ENCODE measurements around the gene HNF1B.

HNF1B gene

DNA sequence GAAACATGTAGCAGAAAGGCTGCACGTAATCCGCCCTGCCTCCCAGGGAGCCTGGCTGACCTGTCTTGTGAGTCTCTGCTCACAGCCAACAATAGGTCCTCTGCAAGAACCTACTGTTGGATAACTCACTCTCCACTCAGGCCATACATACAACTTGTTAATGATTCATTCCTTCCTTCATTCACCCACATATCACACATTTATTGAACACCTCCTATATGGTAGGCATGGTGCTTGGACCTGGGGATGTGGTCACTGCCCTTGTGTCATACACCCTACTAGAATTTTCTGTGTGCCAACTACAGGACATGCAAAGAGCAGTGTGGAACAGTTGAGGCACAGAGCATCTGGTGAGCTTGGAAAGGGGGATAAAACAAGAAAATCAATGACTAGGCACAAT, 28.1 kb upstream of the HNF1B start:
- no peak overlapping the region for H3K4me3 ChIP-seq (ENCODE audit: low read length)
- no peaks in the 10 kb centered on the region for H3K36me3 ChIP-seq (ENCODE audit: insufficient read depth, low read length)
- peaks cover 4% of the 10 kb centered on the region for H3K9me3 ChIP-seq (ENCODE audit: low read length)

DNA sequence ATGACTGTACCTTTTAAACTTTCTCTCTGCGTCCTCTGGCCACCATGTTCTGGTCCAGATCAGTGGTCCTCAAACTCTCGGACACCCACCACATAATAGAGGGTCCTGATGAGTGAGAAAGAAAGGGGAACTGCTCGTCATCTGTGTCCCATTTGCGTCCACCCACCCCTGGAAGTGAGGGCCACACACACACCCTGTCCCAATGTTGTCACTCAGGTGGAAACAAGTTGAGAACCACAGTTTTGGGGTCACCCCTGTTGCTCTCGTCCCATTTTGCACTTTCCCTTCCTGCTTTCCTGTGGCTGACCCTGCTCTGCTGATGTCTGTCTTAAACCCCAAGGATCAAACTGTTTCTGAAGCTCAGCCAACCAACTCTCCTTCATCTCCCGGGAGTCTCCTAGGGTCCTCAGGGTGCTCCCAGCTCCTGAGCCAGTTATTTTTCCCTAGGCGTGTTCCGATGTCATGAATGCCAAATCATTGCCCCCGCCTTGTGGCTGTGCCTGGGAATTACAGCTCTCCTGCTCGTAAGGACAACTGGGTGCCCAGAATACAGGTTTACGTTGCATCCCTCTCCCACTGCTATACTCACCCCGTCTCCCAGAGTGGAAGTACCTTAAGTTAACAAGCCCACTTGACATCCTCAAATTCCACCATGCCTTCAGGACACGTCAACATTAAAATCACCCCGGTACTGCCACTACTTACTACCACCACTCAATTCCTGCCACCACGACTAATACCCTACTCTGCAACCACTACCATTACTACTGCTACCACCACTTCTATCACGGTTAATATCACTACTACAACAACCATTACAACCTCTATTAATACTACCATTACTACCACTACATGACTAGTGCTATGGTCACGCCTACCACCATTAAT, 26.0 kb upstream of the HNF1B start:
- Histone ChIP-seq H3K4me3 (ENCODE audit: low read length) (no peak overlapping the region), H2AFZ (ENCODE audit: low read depth, low read length) (no peak overlapping the region), H3K36me3 (ENCODE audit: insufficient read depth, low read length) (no peaks in the 10 kb centered on the region), H3K4me1 (ENCODE audit: insufficient read depth, low read length) (no peaks in the 10 kb centered on the region), H3K27me3 (ENCODE audit: insufficient read depth, low read length) (peaks cover 2% of the 10 kb centered on the region), H3K9me3 (ENCODE audit: low read length) (peaks cover 4% of the 10 kb centered on the region)

More for the DNA sequence above, 28.1 kb upstream of the HNF1B start:
- Histone ChIP-seq H3K4me1 (ENCODE audit: insufficient read depth, low read length) (no peaks in the 10 kb centered on the region), H3K27me3 (ENCODE audit: insufficient read depth, low read length) (no peaks in the 10 kb centered on the region), H2AFZ (ENCODE audit: low read depth, low read length) (no peak overlapping the region)

DNA sequence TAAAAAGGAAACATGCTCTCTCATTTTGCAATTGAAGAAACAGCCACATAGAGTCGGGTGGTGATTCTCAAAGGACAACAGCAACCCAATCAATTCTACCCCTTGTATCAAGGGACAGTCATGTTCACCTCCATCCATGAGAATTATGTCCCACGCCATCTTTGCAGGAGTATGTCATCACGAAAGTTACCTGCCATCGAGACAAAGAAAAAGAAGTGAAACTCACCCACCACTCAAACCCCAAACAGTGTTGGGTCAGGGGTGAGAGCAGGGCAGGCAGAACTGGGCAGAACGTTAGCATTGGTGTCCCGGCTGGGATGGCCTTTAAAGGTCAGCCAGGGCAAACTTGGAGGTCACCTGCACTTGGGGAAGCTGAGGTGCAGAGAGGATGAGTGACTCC, 24.2 kb upstream of the HNF1B start:
- H3K4me1 ChIP-seq (ENCODE audit: insufficient read depth, low read length): no peaks in the 10 kb centered on the region
- no peak overlapping the region for H2AFZ ChIP-seq (ENCODE audit: low read depth, low read length)
- peaks cover 4% of the 10 kb centered on the region for H3K9me3 ChIP-seq (ENCODE audit: low read length)
- H3K4me3 ChIP-seq (ENCODE audit: low read length): no peak overlapping the region
- H3K36me3 ChIP-seq (ENCODE audit: insufficient read depth, low read length): no peaks in the 10 kb centered on the region
- peaks cover 10% of the 10 kb centered on the region for H3K27me3 ChIP-seq (ENCODE audit: insufficient read depth, low read length)

DNA sequence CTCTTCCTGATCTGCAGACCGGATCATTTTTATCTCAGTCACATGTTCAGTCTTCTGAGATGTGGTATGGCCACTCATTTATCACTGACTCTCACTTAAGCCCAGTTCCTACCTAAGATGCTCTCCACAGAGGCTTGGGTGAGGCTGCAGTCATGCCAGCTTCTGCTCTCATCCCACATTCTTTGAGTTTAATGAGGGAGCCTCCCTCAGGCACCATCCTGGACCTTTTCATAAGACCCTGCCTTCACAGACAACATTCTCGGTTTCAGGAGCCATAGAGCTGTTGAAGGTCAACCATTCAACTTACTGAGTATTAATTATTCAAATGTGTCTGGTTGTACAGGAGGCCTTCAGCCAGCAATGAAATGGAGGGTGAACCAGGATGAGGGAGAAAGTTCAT, 23.6 kb upstream of the HNF1B start:
- peaks cover 10% of the 10 kb centered on the region for H3K27me3 ChIP-seq (ENCODE audit: insufficient read depth, low read length)
- no peak overlapping the region for H2AFZ ChIP-seq (ENCODE audit: low read depth, low read length)
- H3K9me3 ChIP-seq (ENCODE audit: low read length): peaks cover 4% of the 10 kb centered on the region
- H3K4me1 ChIP-seq (ENCODE audit: insufficient read depth, low read length): no peaks in the 10 kb centered on the region
- no peaks in the 10 kb centered on the region for H3K36me3 ChIP-seq (ENCODE audit: insufficient read depth, low read length)
- no peak overlapping the region for H3K4me3 ChIP-seq (ENCODE audit: low read length)

DNA sequence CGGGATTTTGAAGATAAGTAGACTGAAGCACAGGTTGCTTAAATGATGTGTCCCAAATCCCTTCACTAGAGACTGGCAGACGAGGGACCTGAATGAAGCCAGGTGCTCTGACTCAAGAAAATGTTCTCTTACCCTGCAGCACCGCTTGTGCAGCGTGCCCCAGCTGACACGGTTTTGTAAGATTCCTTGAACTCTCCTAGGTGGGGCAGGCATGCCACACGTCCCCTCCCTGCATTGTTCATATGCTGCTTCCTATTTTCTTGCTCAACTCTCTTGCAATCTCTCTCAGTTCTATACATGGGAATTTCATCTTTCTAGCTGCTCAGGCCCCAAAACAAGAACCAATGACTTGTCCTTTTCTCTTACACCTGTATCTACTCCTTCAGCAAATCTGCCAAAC, 22.1 kb upstream of the HNF1B start:
- Histone ChIP-seq H3K36me3 (ENCODE audit: insufficient read depth, low read length) (no peaks in the 10 kb centered on the region), H3K9me3 (ENCODE audit: low read length) (peaks cover 4% of the 10 kb centered on the region), H2AFZ (ENCODE audit: low read depth, low read length) (no peak overlapping the region), H3K4me1 (ENCODE audit: insufficient read depth, low read length) (no peaks in the 10 kb centered on the region), H3K4me3 (ENCODE audit: low read length) (no peak overlapping the region), H3K27me3 (ENCODE audit: insufficient read depth, low read length) (peaks cover 10% of the 10 kb centered on the region)

DNA sequence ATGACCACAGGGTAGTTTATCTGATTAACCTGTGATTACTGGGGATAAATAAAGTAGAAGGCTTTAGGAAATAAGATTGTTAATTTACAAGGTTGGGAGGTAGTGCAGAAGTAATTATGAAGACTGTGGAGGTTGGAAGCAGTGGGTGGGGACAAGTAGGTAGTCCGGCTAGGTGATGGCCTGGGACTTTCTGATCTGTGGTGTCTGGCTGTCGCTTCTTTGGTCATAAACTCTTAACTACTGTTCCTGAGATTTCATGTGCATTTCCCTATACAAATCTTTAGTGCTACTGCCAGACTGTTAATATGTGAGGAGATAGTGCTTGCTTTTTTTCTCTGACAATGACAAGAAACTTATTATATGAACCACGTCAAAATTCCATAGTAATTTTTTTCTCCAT, 19.5 kb upstream of the HNF1B start:
- Histone ChIP-seq H3K4me3 (ENCODE audit: low read length) (no peak overlapping the region), H3K4me1 (ENCODE audit: insufficient read depth, low read length) (no peaks in the 10 kb centered on the region), H3K36me3 (ENCODE audit: insufficient read depth, low read length) (no peaks in the 10 kb centered on the region), H2AFZ (ENCODE audit: low read depth, low read length) (no peak overlapping the region), H3K9me3 (ENCODE audit: low read length) (peaks cover 4% of the 10 kb centered on the region), H3K27me3 (ENCODE audit: insufficient read depth, low read length) (peaks cover 10% of the 10 kb centered on the region)

DNA sequence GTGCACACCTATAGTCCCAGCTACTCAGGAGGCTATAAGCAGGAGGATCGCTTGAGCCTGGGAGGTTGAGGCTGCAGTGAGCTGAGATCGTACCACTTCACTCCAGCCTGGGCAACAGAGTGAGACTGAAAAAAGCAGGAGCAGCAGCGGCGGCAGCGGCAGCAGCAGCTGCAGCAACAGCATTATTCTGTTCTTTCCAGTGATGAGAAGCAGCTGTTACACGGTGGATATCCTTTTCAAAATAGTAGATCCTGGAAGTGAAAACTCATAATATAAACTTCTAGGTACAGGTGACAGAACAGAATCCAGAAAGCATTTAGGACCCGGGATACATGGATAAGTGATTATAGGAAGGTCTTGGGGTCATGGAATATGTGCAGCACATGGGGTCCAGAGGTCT, 17.8 kb upstream of the HNF1B start:
- Histone ChIP-seq H3K36me3 (ENCODE audit: insufficient read depth, low read length) (no peaks in the 10 kb centered on the region), H3K4me1 (ENCODE audit: insufficient read depth, low read length) (no peaks in the 10 kb centered on the region), H3K27me3 (ENCODE audit: insufficient read depth, low read length) (peaks cover 13% of the 10 kb centered on the region), H3K4me3 (ENCODE audit: low read length) (no peak overlapping the region), H2AFZ (ENCODE audit: low read depth, low read length) (no peak overlapping the region), H3K9me3 (ENCODE audit: low read length) (no peaks in the 10 kb centered on the region)

DNA sequence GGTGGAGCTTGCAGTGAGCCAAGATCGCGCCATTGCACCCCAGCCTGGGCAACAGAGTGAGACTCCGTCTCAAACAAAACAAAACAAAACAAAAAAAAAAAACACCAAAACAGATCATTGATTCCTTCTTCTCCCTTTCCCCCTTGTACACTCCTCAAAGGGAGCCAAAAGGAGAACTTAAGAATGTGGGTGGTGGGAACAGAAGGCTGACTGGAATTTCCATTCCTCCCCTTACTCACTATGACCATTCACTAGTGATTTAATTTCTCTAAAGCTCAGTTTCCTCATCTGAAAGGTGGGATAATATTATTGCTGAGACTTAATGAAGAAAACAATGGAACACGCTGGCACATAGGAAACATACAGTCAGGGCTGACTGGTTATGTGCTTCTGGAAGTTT, 17.1 kb upstream of the HNF1B start:
- Histone ChIP-seq H3K4me3 (ENCODE audit: low read length) (no peak overlapping the region), H3K27me3 (ENCODE audit: insufficient read depth, low read length) (peaks cover 13% of the 10 kb centered on the region), H3K4me1 (ENCODE audit: insufficient read depth, low read length) (no peaks in the 10 kb centered on the region), H2AFZ (ENCODE audit: low read depth, low read length) (no peak overlapping the region), H3K9me3 (ENCODE audit: low read length) (no peaks in the 10 kb centered on the region), H3K36me3 (ENCODE audit: insufficient read depth, low read length) (no peaks in the 10 kb centered on the region)

DNA sequence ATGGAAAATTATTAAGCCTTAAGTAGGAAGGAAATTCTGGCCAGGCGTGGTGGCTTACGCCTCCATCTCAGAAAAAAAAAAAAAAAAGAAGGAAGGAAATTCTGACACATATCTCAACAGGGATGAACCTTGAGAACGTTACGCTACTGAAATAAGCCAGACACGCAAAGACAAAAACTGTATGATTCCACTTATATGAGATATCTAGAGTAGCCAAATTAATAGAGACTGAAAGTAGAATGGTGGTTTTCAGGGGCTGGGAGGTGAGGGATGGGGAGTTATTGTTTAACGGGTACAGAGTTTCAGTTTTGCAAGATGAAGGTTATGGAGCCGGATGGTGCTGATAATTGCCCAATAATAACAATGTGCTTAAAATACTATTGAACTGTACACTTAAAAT, 16.2 kb upstream of the HNF1B start:
- H3K4me3 ChIP-seq (ENCODE audit: low read length): no peak overlapping the region
- H2AFZ ChIP-seq (ENCODE audit: low read depth, low read length): no peak overlapping the region
- peaks cover 12% of the 10 kb centered on the region for H3K27me3 ChIP-seq (ENCODE audit: insufficient read depth, low read length)
- no peaks in the 10 kb centered on the region for H3K4me1 ChIP-seq (ENCODE audit: insufficient read depth, low read length)
- no peaks in the 10 kb centered on the region for H3K36me3 ChIP-seq (ENCODE audit: insufficient read depth, low read length)
- no peaks in the 10 kb centered on the region for H3K9me3 ChIP-seq (ENCODE audit: low read length)

DNA sequence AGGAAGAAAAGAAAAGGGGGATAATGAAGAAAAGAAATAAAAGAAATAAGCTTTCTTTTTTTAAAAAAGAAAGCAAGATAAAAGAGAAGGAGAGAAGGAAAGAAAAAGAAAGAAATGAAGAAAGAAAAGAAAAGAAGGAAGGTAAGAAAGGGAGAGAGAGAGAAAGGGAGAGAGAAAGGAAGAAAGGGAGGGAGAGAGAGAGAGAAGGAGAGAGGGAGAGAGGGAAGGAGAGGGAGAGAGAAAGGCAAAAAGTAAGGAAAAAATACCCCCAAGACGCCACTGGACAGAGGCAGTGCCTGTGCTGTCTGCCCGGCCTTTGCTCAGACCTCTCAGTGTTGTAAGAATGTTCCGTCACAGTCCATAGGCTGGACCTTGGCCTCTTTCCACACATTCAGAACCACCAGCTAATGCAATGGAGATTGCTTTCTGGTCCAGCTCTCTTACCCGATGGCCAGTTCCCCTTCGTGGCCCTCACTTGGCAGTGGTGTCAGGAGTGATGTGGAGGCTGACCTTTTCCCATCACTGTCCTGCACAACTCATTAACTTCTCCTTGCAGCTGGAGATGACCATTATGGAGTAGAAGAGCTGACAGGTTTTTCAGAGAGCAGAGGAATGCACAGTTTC, 14.3 kb upstream of the HNF1B start:
- Histone ChIP-seq H3K36me3 (ENCODE audit: insufficient read depth, low read length) (no peaks in the 10 kb centered on the region), H2AFZ (ENCODE audit: low read depth, low read length) (no peak overlapping the region), H3K9me3 (ENCODE audit: low read length) (no peaks in the 10 kb centered on the region), H3K4me3 (ENCODE audit: low read length) (no peak overlapping the region), H3K4me1 (ENCODE audit: insufficient read depth, low read length) (no peaks in the 10 kb centered on the region), H3K27me3 (ENCODE audit: insufficient read depth, low read length) (peaks cover 3% of the 10 kb centered on the region)

DNA sequence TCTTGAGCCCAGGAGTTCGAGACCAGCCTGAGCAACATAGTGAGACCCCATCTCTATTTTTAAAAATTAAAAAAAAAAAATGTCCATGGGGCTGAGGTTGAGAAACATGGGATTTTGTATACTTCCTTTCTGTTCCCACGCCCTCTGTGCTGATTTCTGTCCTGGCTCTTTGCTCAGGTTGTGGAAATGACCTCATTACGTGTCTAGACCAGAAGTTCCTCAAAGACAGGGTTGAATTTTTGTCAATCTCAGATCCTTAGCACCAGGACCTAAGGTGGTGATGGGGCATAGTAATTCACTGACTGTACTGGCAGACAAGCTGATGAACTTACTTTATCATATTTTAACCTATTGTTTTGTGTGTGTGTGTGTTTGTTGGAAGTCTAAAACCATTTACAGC, 11.2 kb upstream of the HNF1B start:
- no peak overlapping the region for H3K4me3 ChIP-seq (ENCODE audit: low read length)
- H3K27me3 ChIP-seq (ENCODE audit: insufficient read depth, low read length): peaks cover 20% of the 10 kb centered on the region
- no peaks in the 10 kb centered on the region for H3K4me1 ChIP-seq (ENCODE audit: insufficient read depth, low read length)
- no peak overlapping the region for H2AFZ ChIP-seq (ENCODE audit: low read depth, low read length)
- no peaks in the 10 kb centered on the region for H3K36me3 ChIP-seq (ENCODE audit: insufficient read depth, low read length)
- no peaks in the 10 kb centered on the region for H3K9me3 ChIP-seq (ENCODE audit: low read length)

DNA sequence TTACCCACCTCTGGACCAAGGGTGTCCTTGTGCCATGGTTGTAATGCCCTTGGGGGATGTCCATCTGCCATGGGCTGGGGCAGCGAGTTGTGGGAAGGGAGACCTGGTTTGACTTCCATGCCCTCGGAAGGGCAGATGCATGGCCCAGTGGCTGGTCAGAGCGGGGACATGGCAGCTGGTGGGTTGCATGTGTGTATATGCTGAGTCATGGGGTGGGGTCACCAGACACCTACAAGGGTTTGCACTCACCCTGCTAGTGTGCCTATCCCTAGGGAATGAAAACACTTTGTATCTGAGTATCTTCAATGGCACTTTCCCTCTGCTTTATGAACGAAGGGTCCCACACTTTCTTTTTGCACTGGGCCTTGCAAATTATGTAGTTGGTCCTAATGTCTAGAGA, 10.6 kb upstream of the HNF1B start:
- Histone ChIP-seq H2AFZ (ENCODE audit: low read depth, low read length) (no peak overlapping the region), H3K36me3 (ENCODE audit: insufficient read depth, low read length) (no peaks in the 10 kb centered on the region), H3K27me3 (ENCODE audit: insufficient read depth, low read length) (peaks cover 25% of the 10 kb centered on the region), H3K4me1 (ENCODE audit: insufficient read depth, low read length) (no peaks in the 10 kb centered on the region), H3K9me3 (ENCODE audit: low read length) (no peaks in the 10 kb centered on the region), H3K4me3 (ENCODE audit: low read length) (no peak overlapping the region)

DNA sequence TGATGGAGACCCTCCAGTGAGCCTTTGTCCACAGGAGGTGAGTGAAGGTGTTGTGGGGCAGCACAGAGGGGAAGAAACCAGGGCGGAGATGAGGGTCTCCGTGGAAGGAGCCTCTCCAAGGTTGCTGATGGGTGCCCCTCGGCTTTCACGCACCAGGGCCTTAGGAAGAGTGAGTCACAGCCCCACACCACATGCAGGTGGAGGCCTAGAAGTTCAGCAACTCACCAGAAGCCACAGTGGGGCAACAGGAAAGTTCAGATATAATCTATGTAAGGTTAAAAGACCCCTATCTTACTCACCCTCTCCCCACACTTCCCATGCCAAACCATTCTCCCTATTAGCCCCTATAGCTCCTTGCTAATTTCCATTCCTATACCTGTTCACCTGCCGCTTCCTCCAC, 9.5 kb upstream of the HNF1B start:
- Histone ChIP-seq H3K4me1 (ENCODE audit: insufficient read depth, low read length) (no peaks in the 10 kb centered on the region), H3K36me3 (ENCODE audit: insufficient read depth, low read length) (no peaks in the 10 kb centered on the region), H3K9me3 (ENCODE audit: low read length) (no peaks in the 10 kb centered on the region), H3K27me3 (ENCODE audit: insufficient read depth, low read length) (peaks cover 27% of the 10 kb centered on the region), H3K4me3 (ENCODE audit: low read length) (no peak overlapping the region), H2AFZ (ENCODE audit: low read depth, low read length) (no peak overlapping the region)

Data from neuron (in vitro differentiated cells).